ENCODE measurements around the gene PREB.

DNA sequence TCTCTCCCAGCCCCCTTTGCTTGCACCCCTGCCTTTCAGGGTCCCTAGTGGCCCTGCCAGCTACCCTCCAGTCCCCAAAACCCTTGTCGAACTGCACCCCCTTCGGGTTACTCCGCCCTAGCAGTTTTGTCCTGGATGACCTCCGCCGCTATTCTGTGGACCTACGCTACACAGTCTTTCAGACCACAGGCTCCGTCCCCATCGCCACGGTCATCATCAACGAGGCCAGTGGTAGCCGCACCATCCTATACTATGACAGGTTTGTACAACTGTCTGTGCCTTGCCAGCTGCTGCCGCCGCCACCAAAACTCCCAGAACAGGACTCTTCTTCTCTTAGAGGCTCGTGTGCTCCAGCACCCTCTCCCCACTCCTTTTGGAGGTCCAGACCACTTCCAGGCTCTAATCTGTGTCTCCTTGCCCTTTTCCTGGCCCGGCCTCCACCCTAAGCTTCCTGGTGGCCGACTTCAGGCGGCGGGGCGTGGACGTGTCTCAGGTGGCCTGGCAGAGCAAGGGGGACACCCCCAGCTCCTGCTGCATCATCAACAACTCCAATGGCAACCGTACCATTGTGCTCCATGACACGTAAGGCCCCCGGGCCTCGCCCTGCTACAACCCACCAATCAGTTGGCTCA, 40.0 kb downstream of the PREB start:
- TF ChIP-seq POLR2A (IDR thresholded peaks at IDR 0.05) (no peak), POLR2AphosphoS5 (IDR thresholded peaks at IDR 0.05) (no peak)
- TF ChIP-seq, protein P1, sequence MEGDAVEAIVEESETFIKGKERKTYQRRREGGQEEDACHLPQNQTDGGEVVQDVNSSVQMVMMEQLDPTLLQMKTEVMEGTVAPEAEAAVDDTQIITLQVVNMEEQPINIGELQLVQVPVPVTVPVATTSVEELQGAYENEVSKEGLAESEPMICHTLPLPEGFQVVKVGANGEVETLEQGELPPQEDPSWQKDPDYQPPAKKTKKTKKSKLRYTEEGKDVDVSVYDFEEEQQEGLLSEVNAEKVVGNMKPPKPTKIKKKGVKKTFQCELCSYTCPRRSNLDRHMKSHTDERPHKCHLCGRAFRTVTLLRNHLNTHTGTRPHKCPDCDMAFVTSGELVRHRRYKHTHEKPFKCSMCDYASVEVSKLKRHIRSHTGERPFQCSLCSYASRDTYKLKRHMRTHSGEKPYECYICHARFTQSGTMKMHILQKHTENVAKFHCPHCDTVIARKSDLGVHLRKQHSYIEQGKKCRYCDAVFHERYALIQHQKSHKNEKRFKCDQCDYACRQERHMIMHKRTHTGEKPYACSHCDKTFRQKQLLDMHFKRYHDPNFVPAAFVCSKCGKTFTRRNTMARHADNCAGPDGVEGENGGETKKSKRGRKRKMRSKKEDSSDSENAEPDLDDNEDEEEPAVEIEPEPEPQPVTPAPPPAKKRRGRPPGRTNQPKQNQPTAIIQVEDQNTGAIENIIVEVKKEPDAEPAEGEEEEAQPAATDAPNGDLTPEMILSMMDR (IDR thresholded peaks at IDR 0.05): no peak
